Ishikawa (cell line): ENCODE results near the gene OR9A4.

Source experiments
- CEBPB ChIP-seq: IDR thresholded peaks from 2 replicates; pipeline ENCODE4 v1.6.1; 2012
- CREB1 ChIP-seq: IDR thresholded peaks from 2 replicates; pipeline ENCODE4 v1.6.1; 2012; ENCODE audit warnings: low read depth
- EGR1 ChIP-seq: IDR thresholded peaks from 2 replicates; pipeline ENCODE4 v1.6.1; 2012
- EP300 ChIP-seq: IDR thresholded peaks from 2 replicates; pipeline ENCODE4 v1.6.1; 2012; ENCODE audit warnings: borderline replicate concordance
- FOXM1 ChIP-seq: IDR thresholded peaks from 2 replicates; pipeline ENCODE4 v1.6.1; 2012; ENCODE audit warnings: low read depth, borderline replicate concordance
- MAX ChIP-seq: IDR thresholded peaks from 2 replicates; pipeline ENCODE4 v1.6.1; 2012
- NFIC ChIP-seq: IDR thresholded peaks from 2 replicates; pipeline ENCODE4 v1.6.1; 2012
- RAD21 ChIP-seq: IDR thresholded peaks from 2 replicates; pipeline ENCODE4 v1.6.1; 2012; ENCODE audit warnings: low read depth
- TAF1 ChIP-seq: IDR thresholded peaks from 2 replicates; pipeline ENCODE4 v1.6.1; 2012; ENCODE audit warnings: low read depth, mild to moderate bottlenecking
- TCF12 ChIP-seq: IDR thresholded peaks from 2 replicates; pipeline ENCODE4 v1.6.1; 2012; ENCODE audit warnings: low read depth
- TEAD4 ChIP-seq: IDR thresholded peaks from 2 replicates; pipeline ENCODE4 v1.6.1; 2012
- YY1 ChIP-seq: IDR thresholded peaks from 2 replicates; pipeline ENCODE4 v1.6.1; 2012; ENCODE audit warnings: low read depth
- ZBTB7A ChIP-seq: IDR thresholded peaks from 2 replicates; pipeline ENCODE4 v1.6.1; 2012; ENCODE audit warnings: low read depth
- TF ChIP-seq, protein P1 (sequence below): IDR thresholded peaks from 2 replicates; pipeline ENCODE4 v1.6.1; 2012
- TF ChIP-seq, protein P2 (sequence below): IDR thresholded peaks from 2 replicates; pipeline ENCODE4 v1.6.1; 2012; ENCODE audit warnings: low read depth, mild to moderate bottlenecking

Gene OR9A4

GRCh38 chr7:141944811-141945210 lies 28.6 kb downstream of the OR9A4 start:
- TF ChIP-seq, protein P1, sequence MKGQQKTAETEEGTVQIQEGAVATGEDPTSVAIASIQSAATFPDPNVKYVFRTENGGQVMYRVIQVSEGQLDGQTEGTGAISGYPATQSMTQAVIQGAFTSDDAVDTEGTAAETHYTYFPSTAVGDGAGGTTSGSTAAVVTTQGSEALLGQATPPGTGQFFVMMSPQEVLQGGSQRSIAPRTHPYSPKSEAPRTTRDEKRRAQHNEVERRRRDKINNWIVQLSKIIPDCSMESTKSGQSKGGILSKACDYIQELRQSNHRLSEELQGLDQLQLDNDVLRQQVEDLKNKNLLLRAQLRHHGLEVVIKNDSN, result no peak
- TF ChIP-seq CREB1 (no peak), EP300 (no peak), MAX (no peak), TAF1 (no peak), YY1 (no peak), RAD21 (no peak), NFIC (no peak), CEBPB (no peak), TEAD4 (no peak), TCF12 (no peak), EGR1 (no peak), ZBTB7A (no peak), FOXM1 (no peak)
- TF ChIP-seq, protein P2, sequence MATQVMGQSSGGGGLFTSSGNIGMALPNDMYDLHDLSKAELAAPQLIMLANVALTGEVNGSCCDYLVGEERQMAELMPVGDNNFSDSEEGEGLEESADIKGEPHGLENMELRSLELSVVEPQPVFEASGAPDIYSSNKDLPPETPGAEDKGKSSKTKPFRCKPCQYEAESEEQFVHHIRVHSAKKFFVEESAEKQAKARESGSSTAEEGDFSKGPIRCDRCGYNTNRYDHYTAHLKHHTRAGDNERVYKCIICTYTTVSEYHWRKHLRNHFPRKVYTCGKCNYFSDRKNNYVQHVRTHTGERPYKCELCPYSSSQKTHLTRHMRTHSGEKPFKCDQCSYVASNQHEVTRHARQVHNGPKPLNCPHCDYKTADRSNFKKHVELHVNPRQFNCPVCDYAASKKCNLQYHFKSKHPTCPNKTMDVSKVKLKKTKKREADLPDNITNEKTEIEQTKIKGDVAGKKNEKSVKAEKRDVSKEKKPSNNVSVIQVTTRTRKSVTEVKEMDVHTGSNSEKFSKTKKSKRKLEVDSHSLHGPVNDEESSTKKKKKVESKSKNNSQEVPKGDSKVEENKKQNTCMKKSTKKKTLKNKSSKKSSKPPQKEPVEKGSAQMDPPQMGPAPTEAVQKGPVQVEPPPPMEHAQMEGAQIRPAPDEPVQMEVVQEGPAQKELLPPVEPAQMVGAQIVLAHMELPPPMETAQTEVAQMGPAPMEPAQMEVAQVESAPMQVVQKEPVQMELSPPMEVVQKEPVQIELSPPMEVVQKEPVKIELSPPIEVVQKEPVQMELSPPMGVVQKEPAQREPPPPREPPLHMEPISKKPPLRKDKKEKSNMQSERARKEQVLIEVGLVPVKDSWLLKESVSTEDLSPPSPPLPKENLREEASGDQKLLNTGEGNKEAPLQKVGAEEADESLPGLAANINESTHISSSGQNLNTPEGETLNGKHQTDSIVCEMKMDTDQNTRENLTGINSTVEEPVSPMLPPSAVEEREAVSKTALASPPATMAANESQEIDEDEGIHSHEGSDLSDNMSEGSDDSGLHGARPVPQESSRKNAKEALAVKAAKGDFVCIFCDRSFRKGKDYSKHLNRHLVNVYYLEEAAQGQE, result no peak

GRCh38 chr7:141945356-141945755 lies 29.2 kb downstream of the OR9A4 start:
- TF ChIP-seq ZBTB7A (no peak), CREB1 (no peak), EP300 (no peak)
- TF ChIP-seq, protein P2, result no peak

- no peak for TF ChIP-seq RAD21
- no peak for TF ChIP-seq FOXM1
- no peak for TF ChIP-seq TAF1
- TF ChIP-seq EP300, result no peak
- TF ChIP-seq CREB1, result no peak
- no peak for TF ChIP-seq YY1
- TF ChIP-seq, protein P2, result no peak
- TF ChIP-seq EGR1, result no peak
- no peak for TF ChIP-seq TEAD4
- TF ChIP-seq TCF12, result no peak
- TF ChIP-seq ZBTB7A, result no peak
These were observed 30.6 kb downstream of the OR9A4 start, which contains the start of gene CLEC5A for GRCh38 chr7:141946796-141947195. Gene CLEC5A (minus strand): TSS chr7:141946974. CDS start chr7:141946292, 682 bp downstream.

DNA sequence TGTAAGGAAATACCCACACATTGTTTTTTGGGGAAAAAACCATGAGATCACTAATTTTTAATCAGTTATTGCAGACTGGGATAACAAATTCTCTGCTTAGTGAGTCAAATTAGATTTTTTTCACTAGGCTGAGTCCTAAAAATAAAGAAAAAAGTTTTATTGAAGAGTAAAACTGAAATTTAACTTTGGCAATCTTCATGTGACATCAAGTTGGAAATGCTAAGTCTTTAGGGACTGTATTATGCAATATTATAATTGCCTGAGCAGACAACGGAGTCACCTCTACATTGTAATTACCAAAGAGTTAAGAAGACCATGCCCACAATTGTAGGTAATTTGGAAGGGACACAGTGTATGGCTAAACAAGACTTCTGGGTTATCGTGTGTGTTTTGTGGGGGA lies 32.8 kb downstream of the OR9A4 start:
- TF ChIP-seq, protein P2, result no peak
- TF ChIP-seq NFIC (no peak), EGR1 (no peak), TAF1 (no peak), TEAD4 (no peak), RAD21 (no peak), YY1 (no peak)
- TF ChIP-seq, protein P1, result no peak
